Measurements from ENCODE around the gene MYO5B. TPM values are rescaled to one million over a fixed set of nuclear protein-coding genes. Genes with fewer than 3 reads are reported as not detected.

The MYO5B gene
- total RNA-seq, 2 experiments from 2014 or later = not detected

- CTCF ChIA-PET = no interaction called here
- H3K27me3 Mint-ChIP-seq = no peaks in the 10 kb centered on the region
- Histone ChIP-seq H3K27me3 (ENCODE audit: control insufficient read depth in 1 of 2, insufficient read depth in 2 of 2, low read length in 2 of 2) (no peaks in the 10 kb centered on the region), H3K4me1 (ENCODE audit: insufficient read depth, low read length) (no peaks in the 10 kb centered on the region), H3K9me3 (ENCODE audit: control insufficient read depth in 1 of 2, insufficient read depth in 1 of 2, low read length in 2 of 2) (no peaks in the 10 kb centered on the region), H3K36me3 (ENCODE audit: insufficient read depth, low read length) (no peaks in the 10 kb centered on the region), H3K4me3 (ENCODE audit: low read length) (no peak overlapping the region), H3K27ac (ENCODE audit: low read depth in 1 of 2, low read length in 2 of 2) (no peak overlapping the region)
- no peak for TF ChIP-seq CTCF (IDR thresholded peaks at IDR 0.05)
- no peaks in the 10 kb centered on the region for H3K9me3 Mint-ChIP-seq
- H3K4me3 Mint-ChIP-seq = no peak overlapping the region
- no peaks in the 10 kb centered on the region for H3K4me1 Mint-ChIP-seq (ENCODE audit: low read depth)
- ATAC-seq (ENCODE audit: poor library complexity) = no peak
- intact Hi-C loops (cut with DNase I, micrococcal nuclease) = no loop called here
- no peak overlapping the region for H3K27ac Mint-ChIP-seq
- no peak for DNase-seq
- POLR2A ChIA-PET = no interaction called here
- H3K36me3 Mint-ChIP-seq (ENCODE audit: low read depth) = no peaks in the 10 kb centered on the region
Observed at GRCh38 chr18:49988101-49988500, 206.8 kb downstream of the MYO5B start.

GRCh38 chr18:49985236-49985635, 209.7 kb downstream of the MYO5B start:
- no peaks in the 10 kb centered on the region for H3K36me3 ChIP-seq (ENCODE audit: insufficient read depth, low read length)
- H3K9me3 ChIP-seq (ENCODE audit: control insufficient read depth in 1 of 2, insufficient read depth in 1 of 2, low read length in 2 of 2) = no peaks in the 10 kb centered on the region
- Mint-ChIP-seq H3K36me3 (ENCODE audit: low read depth) (no peaks in the 10 kb centered on the region), H3K4me3 (no peak overlapping the region), H3K9me3 (no peaks in the 10 kb centered on the region), H3K4me1 (ENCODE audit: low read depth) (no peaks in the 10 kb centered on the region), H3K27ac (no peak overlapping the region), H3K27me3 (no peaks in the 10 kb centered on the region)
- intact Hi-C loops (cut with DNase I, micrococcal nuclease) = no loop called here
- CTCF ChIA-PET = no interaction called here
- no peak for DNase-seq
- no peak for TF ChIP-seq CTCF (IDR thresholded peaks at IDR 0.05)
- H3K27me3 ChIP-seq (ENCODE audit: control insufficient read depth in 1 of 2, insufficient read depth in 2 of 2, low read length in 2 of 2) = no peaks in the 10 kb centered on the region
- no peak overlapping the region for H3K4me3 ChIP-seq (ENCODE audit: low read length)
- POLR2A ChIA-PET = no interaction called here
- no peaks in the 10 kb centered on the region for H3K4me1 ChIP-seq (ENCODE audit: insufficient read depth, low read length)
- no peak overlapping the region for H3K27ac ChIP-seq (ENCODE audit: low read depth in 1 of 2, low read length in 2 of 2)
- ATAC-seq (ENCODE audit: poor library complexity) = no peak

GRCh38 chr18:49980896-49981295, 214.1 kb downstream of the MYO5B start:
- no peaks in the 10 kb centered on the region for H3K36me3 Mint-ChIP-seq (ENCODE audit: low read depth)
- H3K9me3 Mint-ChIP-seq = no peaks in the 10 kb centered on the region
- TF ChIP-seq CTCF (IDR thresholded peaks at IDR 0.05) = no peak
- no peaks in the 10 kb centered on the region for H3K4me1 ChIP-seq (ENCODE audit: insufficient read depth, low read length)
- no peak overlapping the region for H3K27ac Mint-ChIP-seq
- ATAC-seq (ENCODE audit: poor library complexity) (no peak), DNase-seq (no peak)
- no peak overlapping the region for H3K27ac ChIP-seq (ENCODE audit: low read depth in 1 of 2, low read length in 2 of 2)
- H3K27me3 ChIP-seq (ENCODE audit: control insufficient read depth in 1 of 2, insufficient read depth in 2 of 2, low read length in 2 of 2) = no peaks in the 10 kb centered on the region
- no peaks in the 10 kb centered on the region for H3K36me3 ChIP-seq (ENCODE audit: insufficient read depth, low read length)
- H3K27me3 Mint-ChIP-seq = no peaks in the 10 kb centered on the region
- intact Hi-C loops (cut with DNase I, micrococcal nuclease) = no loop called here
- ChIA-PET CTCF (no interaction called here), POLR2A (no interaction called here)
- H3K4me3 Mint-ChIP-seq = no peak overlapping the region
- H3K9me3 ChIP-seq (ENCODE audit: control insufficient read depth in 1 of 2, insufficient read depth in 1 of 2, low read length in 2 of 2) = no peaks in the 10 kb centered on the region
- H3K4me3 ChIP-seq (ENCODE audit: low read length) = no peak overlapping the region
- no peaks in the 10 kb centered on the region for H3K4me1 Mint-ChIP-seq (ENCODE audit: low read depth)
